A204.1 (cell line): ENCODE measurements around the gene NRF1.
"Not testable (repeated sequence)": the region's sequence is repeated elsewhere in the genome, so short reads cannot be mapped to it uniquely, and the experiment has no call there.

Experiments
- FAIRE-seq: peaks from 2 replicates; lab custom pipeline; 2012; peaks lifted over from hg19 to GRCh38; lab: Jason Lieb, UNC

NRF1 gene

DNA sequence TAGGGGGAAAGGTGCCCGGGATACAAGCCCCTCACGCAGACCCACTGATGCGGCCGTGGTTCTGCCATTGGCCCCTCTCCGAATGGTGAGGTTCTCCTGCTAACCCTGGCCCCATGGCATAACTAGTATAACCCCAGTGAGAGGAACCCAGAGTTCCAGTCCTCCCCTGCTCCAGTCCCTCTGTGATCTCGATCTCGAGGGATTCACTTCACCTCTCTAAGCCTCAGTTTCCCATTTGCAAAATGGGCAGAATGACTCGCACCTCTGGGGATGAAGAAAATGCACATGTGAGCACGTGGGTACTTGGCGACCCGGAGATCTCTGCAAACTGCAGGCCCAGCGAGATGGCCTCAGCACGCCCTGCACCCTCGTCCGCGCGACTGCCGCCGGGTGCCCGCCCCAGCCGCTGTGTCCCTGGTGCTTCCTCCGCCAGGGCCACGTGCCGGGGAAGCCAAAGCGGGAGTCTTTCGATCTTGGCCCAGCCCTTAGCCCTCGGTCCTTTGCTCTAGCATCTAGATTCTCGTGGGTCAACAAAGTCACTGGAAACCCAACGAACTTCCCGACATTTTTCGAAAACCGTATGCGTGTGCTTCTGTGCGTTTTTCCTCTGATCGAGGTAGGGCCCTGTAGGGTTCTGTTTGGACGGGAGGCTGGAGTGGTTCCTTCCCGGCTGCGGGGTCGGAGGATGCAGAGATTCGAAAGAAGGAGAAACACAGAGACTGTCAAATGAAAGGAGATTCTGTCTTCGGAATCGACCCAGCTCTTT is 171.5 kb downstream of the NRF1 start:
- FAIRE-seq = no peak

- FAIRE-seq = no peak
These were observed 172.0 kb downstream of the NRF1 start for GRCh38 chr7:129783584-129783919.

GRCh38 chr7:129784437-129784782 is 172.9 kb downstream of the NRF1 start:
- no peak for FAIRE-seq

GRCh38 chr7:129784783-129785684 is 173.5 kb downstream of the NRF1 start:
- FAIRE-seq = no peak

GRCh38 chr7:129785685-129786514 is 174.4 kb downstream of the NRF1 start:
- no peak for FAIRE-seq

DNA sequence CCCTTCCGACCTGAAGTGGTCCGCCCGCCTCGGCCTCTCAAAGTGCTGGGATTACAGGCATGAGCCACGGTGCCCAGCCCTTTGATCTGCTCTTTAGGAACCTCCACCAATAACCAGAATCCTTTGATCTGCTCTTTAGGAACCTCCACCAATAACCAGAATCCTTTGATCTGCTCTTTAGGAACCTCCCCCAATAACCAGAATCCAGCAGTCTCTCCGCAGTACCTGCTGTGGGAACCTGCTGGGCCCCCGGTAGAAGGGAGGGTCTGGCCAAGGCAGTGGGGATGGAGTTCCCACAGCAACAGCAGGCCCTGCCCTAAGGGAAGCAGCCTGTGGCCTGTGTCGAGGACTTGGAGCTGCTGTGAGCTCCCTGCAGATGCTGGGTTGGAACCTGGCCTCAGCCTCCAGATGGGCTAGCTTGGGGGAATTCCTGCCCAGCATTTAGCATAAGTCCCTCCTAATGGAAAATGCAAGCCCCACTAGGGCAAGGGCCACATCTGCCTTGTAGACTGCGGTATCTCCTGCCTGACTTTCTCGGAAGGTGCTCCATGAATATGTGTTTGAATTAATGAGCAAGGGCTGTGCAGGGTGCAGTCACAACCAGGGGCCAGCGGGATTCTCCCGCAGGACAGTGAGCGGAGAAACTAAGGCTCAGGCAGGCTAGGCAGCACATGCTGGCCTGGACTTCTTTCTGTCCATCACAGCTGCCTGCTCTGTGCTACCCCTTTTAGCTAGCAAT is 175.5 kb downstream of the NRF1 start:
- no peak for FAIRE-seq

DNA sequence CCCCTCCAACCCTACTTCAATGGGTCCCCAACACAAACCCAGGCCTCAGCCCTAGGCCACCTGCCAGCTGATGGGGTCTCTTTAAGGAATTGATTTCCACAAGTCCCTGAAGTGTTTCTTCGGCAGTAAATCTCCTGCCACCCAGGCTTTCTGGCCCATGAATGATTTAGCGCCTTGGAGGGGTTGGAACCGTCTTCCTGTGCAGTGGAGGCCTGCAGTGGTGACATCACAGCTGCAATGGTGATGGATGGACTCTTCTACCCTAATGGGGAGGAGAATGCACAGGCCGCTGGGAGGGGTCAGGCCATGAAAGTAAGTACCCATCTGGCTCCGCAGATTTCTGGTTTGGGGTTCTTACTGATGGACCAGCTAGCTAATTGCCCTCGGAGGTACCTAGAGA is 177.5 kb downstream of the NRF1 start:
- FAIRE-seq = no peak

DNA sequence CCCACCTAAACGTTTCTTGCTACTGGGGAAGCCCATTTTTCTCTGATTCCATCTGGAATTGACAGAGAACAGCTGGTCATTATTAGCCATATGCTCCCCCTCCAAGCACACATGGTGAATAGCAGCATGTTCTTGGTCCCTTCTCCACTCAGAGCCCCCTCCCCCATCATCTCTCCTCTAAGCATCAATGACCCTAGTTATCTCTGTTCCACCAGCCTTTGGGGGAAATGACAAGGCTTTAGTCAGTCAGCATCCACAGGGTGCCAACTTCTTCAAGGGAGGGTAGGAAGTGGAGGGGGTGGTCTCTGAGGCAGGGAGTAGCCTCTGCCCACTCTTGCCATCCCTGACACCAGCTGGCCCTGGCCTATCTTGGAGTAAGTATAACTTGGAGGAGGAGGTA is 178.1 kb downstream of the NRF1 start:
- FAIRE-seq = no peak

DNA sequence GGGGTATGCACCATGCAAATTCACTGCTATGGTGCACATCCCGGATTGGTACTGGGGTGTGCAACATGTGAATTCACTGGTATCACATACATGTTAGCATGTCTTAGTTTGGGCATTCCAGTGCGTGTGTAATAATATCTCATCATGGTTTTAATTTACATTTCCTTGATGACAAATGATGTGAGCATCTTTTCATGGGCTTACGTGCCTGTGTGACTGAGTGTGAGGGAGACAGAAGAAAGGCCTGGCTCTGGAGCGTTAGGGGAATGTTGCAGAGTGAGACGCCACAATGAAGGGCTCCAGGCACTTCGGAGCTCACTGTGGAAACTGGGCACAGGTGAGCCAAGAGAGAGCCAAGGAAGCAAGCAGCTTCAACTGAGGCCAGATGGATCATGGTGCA is 178.6 kb downstream of the NRF1 start:
- no peak for FAIRE-seq

GRCh38 chr7:129792721-129793120 is 181.2 kb downstream of the NRF1 start:
- FAIRE-seq = no peak

DNA sequence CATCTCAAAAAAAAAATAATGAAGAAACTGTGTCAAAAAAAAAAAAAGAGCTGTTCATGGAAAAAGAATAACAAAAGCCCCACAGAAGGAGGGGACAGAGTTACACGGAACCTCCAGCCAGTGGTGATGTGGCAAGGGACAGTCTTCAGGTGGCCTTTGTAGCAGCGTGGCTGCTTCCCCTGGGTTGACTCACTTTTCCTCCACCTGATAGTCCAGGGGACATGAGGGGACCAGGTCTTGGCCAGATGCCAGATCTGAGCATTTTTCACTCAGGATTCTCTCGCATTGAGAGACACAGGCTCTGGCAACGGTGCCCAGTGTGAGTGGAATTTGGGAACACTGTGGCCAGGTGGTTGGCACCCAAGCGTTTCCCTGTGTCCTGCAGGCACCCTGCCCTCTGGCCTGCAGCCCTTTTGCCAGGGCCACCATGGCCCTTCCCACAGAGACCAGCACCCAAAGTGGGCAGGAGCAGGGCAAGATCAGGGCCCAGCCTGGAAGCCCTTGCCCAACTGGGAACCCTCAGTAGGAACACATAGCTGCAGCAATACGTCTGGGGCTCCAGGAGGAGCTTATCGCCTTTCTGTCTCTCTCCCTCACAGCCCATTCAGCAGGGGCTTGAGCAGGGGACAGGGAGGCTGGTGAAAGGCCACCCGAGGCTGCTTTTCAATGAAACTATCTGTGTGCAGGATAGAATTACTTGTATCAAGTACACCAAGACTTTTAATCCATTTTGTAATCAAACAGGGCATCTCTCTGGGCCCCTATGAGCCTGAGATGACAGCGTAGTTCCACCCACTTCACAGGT is 182.2 kb downstream of the NRF1 start:
- FAIRE-seq = no peak

DNA sequence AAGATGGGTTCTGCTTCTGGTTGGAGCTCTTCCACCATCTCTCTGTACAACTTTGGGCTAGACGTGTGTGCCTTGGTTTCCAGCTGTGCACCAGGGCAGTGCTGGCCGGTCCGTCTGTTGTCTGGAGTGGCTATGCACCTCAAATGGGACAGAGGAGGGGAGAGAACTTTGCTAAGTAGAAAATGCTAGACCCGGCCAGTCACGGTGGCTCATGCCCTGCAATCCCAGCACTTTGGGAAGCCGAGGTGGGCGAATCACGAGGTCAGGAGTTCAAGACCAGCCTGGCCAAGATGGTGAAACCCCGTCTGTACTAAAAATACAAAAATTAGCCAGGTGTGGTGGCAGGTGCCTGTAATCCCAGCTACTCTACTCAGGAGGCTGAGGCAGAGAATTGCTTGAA is 182.9 kb downstream of the NRF1 start:
- FAIRE-seq = not testable (repeated sequence)

- FAIRE-seq = no peak
These were observed 184.8 kb downstream of the NRF1 start for GRCh38 chr7:129796186-129796775.

DNA sequence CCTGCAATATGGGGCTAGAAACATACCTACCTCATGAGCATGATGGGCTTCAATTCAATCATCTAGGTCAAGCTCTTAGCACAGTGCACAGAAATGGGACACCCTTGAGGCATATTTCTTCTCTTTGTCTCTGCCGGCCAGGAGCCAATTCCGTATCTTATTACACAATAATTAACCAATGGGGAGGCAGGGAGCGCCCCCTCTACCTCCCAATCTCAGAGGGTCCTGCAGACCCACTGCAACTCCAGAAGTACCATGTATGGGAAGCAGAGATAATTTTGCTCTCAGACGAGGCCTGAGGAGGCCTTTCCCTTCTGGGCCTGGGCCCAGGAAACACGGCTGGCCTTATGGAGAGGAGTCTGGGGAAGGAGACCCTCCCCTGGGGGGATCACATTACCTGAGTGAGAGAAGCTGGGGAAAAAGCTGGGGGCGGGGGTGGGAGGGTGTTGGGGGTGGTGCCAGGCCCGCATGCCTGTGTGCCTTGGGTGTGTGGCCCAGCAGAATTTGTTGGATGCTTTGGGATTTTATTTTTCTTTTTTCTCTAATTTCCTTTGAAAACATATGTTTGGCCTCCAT is 185.8 kb downstream of the NRF1 start:
- no peak for FAIRE-seq

GRCh38 chr7:129798616-129799349 is 187.3 kb downstream of the NRF1 start:
- FAIRE-seq = no peak

DNA sequence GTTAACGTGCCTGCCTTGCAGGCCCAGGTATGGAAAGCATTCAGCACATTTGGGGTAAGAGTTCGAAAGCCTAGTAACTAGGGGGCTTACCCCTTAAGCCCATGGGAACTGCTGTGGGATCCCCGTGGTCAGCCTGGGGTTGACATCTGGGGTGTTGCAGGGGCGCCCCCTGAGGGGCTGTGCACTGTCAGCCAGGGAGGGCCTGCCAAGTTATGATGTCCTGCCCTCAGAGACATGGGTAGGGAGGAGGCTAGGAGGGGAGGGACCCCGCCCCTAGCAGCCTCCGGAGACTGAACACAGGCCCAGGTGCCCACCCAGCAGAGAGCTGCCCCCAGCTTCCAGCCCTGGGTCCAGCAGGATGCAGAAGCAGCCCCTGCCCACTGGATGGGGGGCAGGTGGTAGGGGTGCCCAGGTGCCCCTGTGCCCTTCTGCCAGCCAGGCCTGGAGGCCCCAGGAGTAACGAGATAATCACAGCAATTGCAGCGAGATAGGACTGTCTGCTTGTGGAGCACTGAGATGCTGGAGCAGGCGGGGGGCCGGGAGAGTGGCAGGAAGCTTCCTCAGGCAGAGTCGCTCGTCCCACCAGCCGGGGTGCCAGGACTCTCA is 187.9 kb downstream of the NRF1 start:
- FAIRE-seq = no peak

GRCh38 chr7:129800901-129801300 is 189.4 kb downstream of the NRF1 start:
- FAIRE-seq = no peak

- FAIRE-seq = no peak
These were observed 190.4 kb downstream of the NRF1 start for GRCh38 chr7:129801882-129802281.

- FAIRE-seq = no peak
These were observed 192.1 kb downstream of the NRF1 start for GRCh38 chr7:129803546-129804081.
